ENCODE data around the gene IMPG1.

IMPG1 gene

GRCh38 chr6:75892384-75892783, 180.1 kb downstream of the IMPG1 start:
- DNase-seq: no peak

- DNase-seq: no peak
Observed at GRCh38 chr6:75884822-75885221, 187.6 kb downstream of the IMPG1 start.

GRCh38 chr6:75882734-75883133, 189.7 kb downstream of the IMPG1 start:
- no peak for DNase-seq

- DNase-seq: no peak
Observed at GRCh38 chr6:75880305-75880704, 192.2 kb downstream of the IMPG1 start.

- DNase-seq: no peak
Observed at GRCh38 chr6:75876152-75876551, 196.3 kb downstream of the IMPG1 start.

GRCh38 chr6:75874224-75874623, 198.2 kb downstream of the IMPG1 start:
- no peak for DNase-seq
